Stomach (tissue), 4 donors: Measurements from ENCODE around the gene AGMO.

Experiments
- POLR2A ChIP-seq, 4 donors: fragments of 450-650 bp; IDR thresholded peaks; one replicate each; pipeline ENCODE4 v1.6.1; 2016; ENCODE audit warnings: antibody characterized with exemption in 4 of 4, control low read depth in 2 of 4, mild to moderate bottlenecking in 1 of 4, moderate library complexity in 1 of 4
- POLR2AphosphoS5 ChIP-seq, 3 donors: sonication (generic); formaldehyde crosslinking; IDR thresholded peaks; one replicate each; pipeline ENCODE4 v1.6.1; 2016; ENCODE audit warnings: antibody characterized with exemption in 3 of 3
- TF ChIP-seq, protein P1 (sequence below), 7 experiments: fragments of 450-650 bp in 4 of 7; fragments of 200-600 bp in 3 of 7; sonication (generic) in 3 of 7; IDR thresholded peaks; one replicate each; pipeline ENCODE4 v1.5.1; 2016 to 2019; ENCODE audit warnings: antibody characterized with exemption in 7 of 7, control low read depth in 2 of 7, mild to moderate bottlenecking in 1 of 7

- TF ChIP-seq POLR2A (IDR thresholded peaks at IDR 0.05) (no peak), POLR2AphosphoS5 (IDR thresholded peaks at IDR 0.05) (no peak)
- TF ChIP-seq, protein P1, sequence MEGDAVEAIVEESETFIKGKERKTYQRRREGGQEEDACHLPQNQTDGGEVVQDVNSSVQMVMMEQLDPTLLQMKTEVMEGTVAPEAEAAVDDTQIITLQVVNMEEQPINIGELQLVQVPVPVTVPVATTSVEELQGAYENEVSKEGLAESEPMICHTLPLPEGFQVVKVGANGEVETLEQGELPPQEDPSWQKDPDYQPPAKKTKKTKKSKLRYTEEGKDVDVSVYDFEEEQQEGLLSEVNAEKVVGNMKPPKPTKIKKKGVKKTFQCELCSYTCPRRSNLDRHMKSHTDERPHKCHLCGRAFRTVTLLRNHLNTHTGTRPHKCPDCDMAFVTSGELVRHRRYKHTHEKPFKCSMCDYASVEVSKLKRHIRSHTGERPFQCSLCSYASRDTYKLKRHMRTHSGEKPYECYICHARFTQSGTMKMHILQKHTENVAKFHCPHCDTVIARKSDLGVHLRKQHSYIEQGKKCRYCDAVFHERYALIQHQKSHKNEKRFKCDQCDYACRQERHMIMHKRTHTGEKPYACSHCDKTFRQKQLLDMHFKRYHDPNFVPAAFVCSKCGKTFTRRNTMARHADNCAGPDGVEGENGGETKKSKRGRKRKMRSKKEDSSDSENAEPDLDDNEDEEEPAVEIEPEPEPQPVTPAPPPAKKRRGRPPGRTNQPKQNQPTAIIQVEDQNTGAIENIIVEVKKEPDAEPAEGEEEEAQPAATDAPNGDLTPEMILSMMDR (IDR thresholded peaks at IDR 0.05) = no peak
These were observed 40.4 kb upstream of the AGMO start for GRCh38 chr7:15602236-15602635.
